B cell (primary cell): ENCODE results near the gene COMMD4. TPM values are rescaled to one million over a fixed set of nuclear protein-coding genes. Genes with fewer than 3 reads are reported as not detected.

Experiments used
- ATAC-seq: fragments of 200-7000 bp; cut with Tn5 transposase; one replicate; pipeline ENCODE4 v1.10.0; 2021; ENCODE audit warnings: low read depth, mild to moderate bottlenecking, moderate number of reproducible peaks, moderate library complexity
- CTCF ChIA-PET: fragments of 350-600 bp; sonication (Branson Sonifier 250); formaldehyde crosslinking; loops from one replicate; lab custom pipeline; 2021; ENCODE audit warnings: antibody characterized with exemption, inconsistent platforms; lab: Charles Lee
- POLR2A ChIA-PET: fragments of 350-600 bp; sonication (Branson Sonifier 250); formaldehyde crosslinking; loops from one replicate; lab custom pipeline; 2021; ENCODE audit warnings: antibody characterized with exemption; lab: Charles Lee
- DNase-seq: peaks from one replicate; pipeline ENCODE4 v3.0.0; 2013
- H2AFZ ChIP-seq: 2 replicates; pipeline ENCODE4 v1.6.1; 2012; ENCODE audit warnings: mild to moderate bottlenecking, low read depth, low read length; ENCODE audit not compliant: insufficient read depth, poor library complexity, severe bottlenecking
- H3K27ac ChIP-seq, 2 donors: 1 replicate in 1 of 2; 2 replicates in 1 of 2; pipeline ENCODE4 v1.5.1; 2012 to 2013; ENCODE audit warnings: low read length in 2 of 2, mild to moderate bottlenecking in 2 of 2, moderate library complexity in 1 of 2
- H3K27me3 ChIP-seq, 4 experiments: fragments of 200-600 bp in 1 of 4; sonication (generic) in 1 of 4; replicated peaks in 1 of 4; 1 replicate in 2 of 4; 2 replicates in 2 of 4; pipeline versions ENCODE4 v1.6.1 to v1.7.0; 2013 to 2016; ENCODE audit warnings: low read length in 3 of 4, mild to moderate bottlenecking in 2 of 4, mixed read lengths in 1 of 4, moderate library complexity in 1 of 4; ENCODE audit not compliant: insufficient read depth in 4 of 4, control insufficient read depth in 3 of 4; ENCODE audit errors: control extremely low read depth in 1 of 4
- H3K36me3 ChIP-seq, 2 experiments: replicated peaks in 1 of 2; 1 replicate in 1 of 2; 2 replicates in 1 of 2; pipeline versions ENCODE4 v1.6.1 to v1.7.1; 2013; ENCODE audit warnings: low read length in 1 of 2; ENCODE audit not compliant: insufficient read depth in 2 of 2, control insufficient read depth in 1 of 2; ENCODE audit errors: control extremely low read depth in 1 of 2, extremely low read depth in 1 of 2
- H3K4me1 ChIP-seq, 2 donors: fragments of 200-600 bp in 1 of 2; sonication (generic) in 1 of 2; 1 replicate in 1 of 2; 2 replicates in 1 of 2; pipeline versions ENCODE4 v1.5.1 to v1.6.1; 2013 to 2017; ENCODE audit warnings: low read length in 2 of 2; ENCODE audit not compliant: control insufficient read depth in 2 of 2, insufficient read depth in 2 of 2
- H3K4me2 ChIP-seq: replicated peaks from 2 replicates; pipeline ENCODE3; 2012; ENCODE audit warnings: mild to moderate bottlenecking, low read depth, low read length; ENCODE audit not compliant: poor library complexity, severe bottlenecking
- H3K4me3 ChIP-seq, 5 experiments: fragments of 200-600 bp in 1 of 5; sonication (generic) in 1 of 5; 1 replicate in 3 of 5; 2 replicates in 2 of 5; pipeline versions ENCODE4 v1.5.1 to v1.7.0; 2011 to 2016; ENCODE audit warnings: low read length in 4 of 5, mild to moderate bottlenecking in 4 of 5, low read depth in 2 of 5, control low read depth in 1 of 5, moderate library complexity in 1 of 5; ENCODE audit not compliant: insufficient read depth in 1 of 5; ENCODE audit errors: control extremely low read depth in 1 of 5, extremely low read depth in 1 of 5
- H3K79me2 ChIP-seq: fragments of 200-600 bp; sonication (generic); one replicate; pipeline ENCODE4 v1.6.0; 2016; ENCODE audit warnings: low read length; ENCODE audit not compliant: control insufficient read depth, insufficient read depth
- H3K9ac ChIP-seq: fragments of 200-600 bp; sonication (generic); 2 replicates; pipeline ENCODE4 v1.6.1; 2017; ENCODE audit warnings: mild to moderate bottlenecking, low read length, moderate library complexity
- H3K9me3 ChIP-seq, 3 donors: one replicate each; pipeline versions ENCODE4 v1.6.1 to v1.7.1; 2013; ENCODE audit warnings: low read length in 2 of 3; ENCODE audit not compliant: control insufficient read depth in 2 of 3, insufficient read depth in 1 of 3; ENCODE audit errors: control extremely low read depth in 1 of 3
- H4K20me1 ChIP-seq: 2 replicates; pipeline ENCODE4 v1.6.0; 2012; ENCODE audit warnings: mild to moderate bottlenecking, low read length; ENCODE audit not compliant: insufficient read depth, control insufficient read depth, poor library complexity, severe bottlenecking
- H3K27ac Mint-ChIP-seq: one replicate; pipeline ENCODE4 v1.8.0; 2021; ENCODE audit warnings: mixed read lengths
- H3K27me3 Mint-ChIP-seq: one replicate; pipeline ENCODE4 v1.8.0; 2021; ENCODE audit warnings: mixed read lengths
- H3K4me1 Mint-ChIP-seq: one replicate; pipeline ENCODE4 v1.8.0; 2021; ENCODE audit warnings: mixed read lengths
- H3K4me3 Mint-ChIP-seq: one replicate; pipeline ENCODE4 v1.8.0; 2021; ENCODE audit warnings: mixed read lengths
- H3K9me3 Mint-ChIP-seq: one replicate; pipeline ENCODE4 v1.8.0; 2022; ENCODE audit warnings: mixed read lengths; ENCODE audit not compliant: insufficient read depth
- EZH2 ChIP-seq: IDR thresholded peaks from 2 replicates; pipeline ENCODE4 v1.6.1; 2012; ENCODE audit warnings: borderline replicate concordance, low read depth, mild to moderate bottlenecking, moderate library complexity, low read length; ENCODE audit not compliant: insufficient read depth, poor library complexity, severe bottlenecking
- WGBS: methylation state at CpG from one replicate; pipeline ENCODE4 v1.1.5; 2013; ENCODE audit warnings: missing lambda C conversion rate; ENCODE audit not compliant: insufficient coverage; 5-methylcytosine and 5-hydroxymethylcytosine counted together
- intact Hi-C: fragments of 100-400 bp; cut with micrococcal nuclease; formaldehyde crosslinking; loops from one replicate; pipeline ENCODE4 v1.10.0; 2022
- polyA plus RNA-seq: library from polyadenylated mRNA; depleted of rRNA; stranded (reverse); fragments of >200 nt; gene quantifications from 2 replicates; pipeline ENCODE4 v1.2.3, GENCODE V29; 2012
- total RNA-seq, 2 donors: library from RNA; stranded (reverse); fragments of 120-200 nt in 1 of 2; gene quantifications; 1 replicate in 1 of 2; 2 replicates in 1 of 2; pipeline versions ENCODE4 v1.2.3 to v1.2.4, GENCODE V29; 2013 to 2022
- TF ChIP-seq, protein P1 (sequence below): fragments of 200-600 bp; IDR thresholded peaks from one replicate; pipeline ENCODE4 v1.8.0; 2022; ENCODE audit warnings: antibody characterized with exemption, mild to moderate bottlenecking

COMMD4 gene
- total and polyA plus RNA-seq, 2 donors (not counting 1 experiment from before 2014, with no cell fraction given): 57.9 to 63.5 TPM

DNA sequence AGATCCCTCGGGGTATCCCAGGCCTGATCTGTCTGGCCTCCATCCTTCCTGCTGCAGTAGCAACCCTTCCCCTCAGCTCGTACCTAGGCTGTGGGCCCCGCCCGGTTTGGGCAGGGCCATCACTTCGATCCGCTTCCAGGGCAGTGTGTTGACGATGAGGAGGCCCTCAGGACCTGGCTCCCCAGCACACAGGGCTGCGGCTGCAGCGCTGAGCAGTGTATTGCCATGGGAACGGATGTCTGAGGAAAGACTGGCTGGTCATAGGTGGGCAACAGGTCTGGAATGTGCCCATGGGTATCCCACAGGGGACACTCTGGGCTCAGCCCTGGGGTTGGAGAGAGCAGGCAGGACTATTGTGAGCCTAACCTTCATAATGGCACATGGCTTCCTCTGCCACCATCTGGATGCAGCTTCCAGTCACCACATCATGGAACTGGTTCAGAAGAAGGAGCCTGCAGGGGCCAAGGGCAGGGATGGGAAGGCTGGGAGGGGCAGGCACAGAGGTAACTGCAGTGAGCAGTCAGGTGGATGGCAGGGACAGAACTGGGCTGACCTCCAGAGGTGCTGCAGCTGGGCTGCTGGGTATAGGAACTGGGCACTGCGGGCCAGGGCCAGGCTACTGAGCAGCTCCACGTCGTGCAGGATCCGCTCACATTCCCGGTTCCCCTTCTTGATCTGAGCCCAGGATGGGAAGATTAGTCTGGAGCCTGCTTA, 23.8 kb downstream of the COMMD4 start:
- TF ChIP-seq, protein P1, sequence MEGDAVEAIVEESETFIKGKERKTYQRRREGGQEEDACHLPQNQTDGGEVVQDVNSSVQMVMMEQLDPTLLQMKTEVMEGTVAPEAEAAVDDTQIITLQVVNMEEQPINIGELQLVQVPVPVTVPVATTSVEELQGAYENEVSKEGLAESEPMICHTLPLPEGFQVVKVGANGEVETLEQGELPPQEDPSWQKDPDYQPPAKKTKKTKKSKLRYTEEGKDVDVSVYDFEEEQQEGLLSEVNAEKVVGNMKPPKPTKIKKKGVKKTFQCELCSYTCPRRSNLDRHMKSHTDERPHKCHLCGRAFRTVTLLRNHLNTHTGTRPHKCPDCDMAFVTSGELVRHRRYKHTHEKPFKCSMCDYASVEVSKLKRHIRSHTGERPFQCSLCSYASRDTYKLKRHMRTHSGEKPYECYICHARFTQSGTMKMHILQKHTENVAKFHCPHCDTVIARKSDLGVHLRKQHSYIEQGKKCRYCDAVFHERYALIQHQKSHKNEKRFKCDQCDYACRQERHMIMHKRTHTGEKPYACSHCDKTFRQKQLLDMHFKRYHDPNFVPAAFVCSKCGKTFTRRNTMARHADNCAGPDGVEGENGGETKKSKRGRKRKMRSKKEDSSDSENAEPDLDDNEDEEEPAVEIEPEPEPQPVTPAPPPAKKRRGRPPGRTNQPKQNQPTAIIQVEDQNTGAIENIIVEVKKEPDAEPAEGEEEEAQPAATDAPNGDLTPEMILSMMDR: no peak
- TF ChIP-seq EZH2: no peak
- POLR2A ChIA-PET: interaction anchor here (0.6 kb wide), 1 partner anchor 103 kb away, joined by 7 read pairs; no protein-coding TSS in a partner anchor
- Mint-ChIP-seq H3K4me3 (no peak overlapping the region), H3K27ac (no peak overlapping the region), H3K9me3 (no peaks in the 10 kb centered on the region), H3K4me1 (no peaks in the 10 kb centered on the region), H3K27me3 (no peaks in the 10 kb centered on the region)
- H3K9me3 ChIP-seq: peaks cover 0 to 5% (median 0%) of the 10 kb centered on the region in 3 donors
- no peak overlapping the region for H2AFZ ChIP-seq
- H3K79me2 ChIP-seq: no peaks in the 10 kb centered on the region
- 98% methylated on average over 15 of the region's 15 CpGs for whole genome bisulfite sequencing
- H3K4me2 ChIP-seq: no peak overlapping the region
- no peak overlapping the region for H3K9ac ChIP-seq
- CTCF ChIA-PET: no interaction called here
- H4K20me1 ChIP-seq: no peaks in the 10 kb centered on the region
- no peak for ATAC-seq
- no peaks in the 10 kb centered on the region for H3K27me3 ChIP-seq
- intact Hi-C loops: no loop called here
- peaks cover 0 to 46% of the 10 kb centered on the region in 2 experiments for H3K36me3 ChIP-seq
- DNase-seq: no peak
- H3K4me1 ChIP-seq: no peaks in the 10 kb centered on the region
- no peak overlapping the region for H3K4me3 ChIP-seq
- no peak overlapping the region for H3K27ac ChIP-seq

DNA sequence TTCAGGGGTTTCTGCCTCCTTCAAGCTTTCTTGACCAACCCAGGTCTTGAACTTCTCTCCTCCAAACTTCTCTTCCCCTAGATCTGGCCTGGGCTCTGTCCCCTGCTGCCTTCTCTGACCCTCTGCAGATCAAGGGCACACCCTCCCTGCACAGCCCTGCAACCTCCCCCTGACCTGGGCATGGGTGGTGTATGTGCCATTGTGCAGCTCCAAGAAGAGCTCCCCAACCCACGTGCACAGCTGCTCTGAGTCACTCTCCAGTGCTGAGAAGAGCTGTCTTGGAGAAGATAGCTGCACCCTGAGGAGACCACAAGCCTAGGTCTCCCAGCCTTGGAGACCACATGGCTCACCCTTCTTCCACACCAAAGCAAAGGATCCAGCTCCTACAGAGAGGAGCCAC, 24.5 kb downstream of the COMMD4 start:
- H3K4me1 Mint-ChIP-seq: no peaks in the 10 kb centered on the region
- ATAC-seq (no peak), DNase-seq (no peak)
- TF ChIP-seq, protein P1: no peak
- no peak for TF ChIP-seq EZH2
- H2AFZ ChIP-seq: no peak overlapping the region
- no peaks in the 10 kb centered on the region for H3K4me1 ChIP-seq
- H3K4me2 ChIP-seq: no peak overlapping the region
- CTCF ChIA-PET: no interaction called here
- POLR2A ChIA-PET: interaction anchor here (0.6 kb wide), 1 partner anchor 102 kb away, joined by 7 read pairs; no protein-coding TSS in a partner anchor
- WGBS: 89% methylated on average over 1 of the region's 1 CpG
- no peak overlapping the region for H3K4me3 Mint-ChIP-seq
- no peaks in the 10 kb centered on the region for H3K27me3 ChIP-seq
- H3K9me3 ChIP-seq: peaks cover 0 to 5% (median 0%) of the 10 kb centered on the region in 3 donors
- no peak overlapping the region for H3K4me3 ChIP-seq
- no peak overlapping the region for H3K27ac Mint-ChIP-seq
- H3K36me3 ChIP-seq: peaks cover 0 to 46% of the 10 kb centered on the region in 2 experiments
- no peaks in the 10 kb centered on the region for H3K27me3 Mint-ChIP-seq
- H3K79me2 ChIP-seq: no peaks in the 10 kb centered on the region
- no peaks in the 10 kb centered on the region for H4K20me1 ChIP-seq
- H3K9ac ChIP-seq: no peak overlapping the region
- intact Hi-C loops: no loop called here
- H3K9me3 Mint-ChIP-seq: no peaks in the 10 kb centered on the region
- H3K27ac ChIP-seq: no peak overlapping the region
